HG02759 (cell line): Measurements from ENCODE around the gene DSG4.
"Not testable (repeated sequence)": the region's sequence is repeated elsewhere in the genome, so short reads cannot be mapped to it uniquely, and the experiment has no call there.

Source experiments
- ATAC-seq: cut with Tn5 transposase; IDR thresholded peaks from one replicate; pipeline ENCODE4 v1.9.1; 2021; ENCODE audit warnings: mild to moderate bottlenecking, moderate library complexity; ENCODE audit not compliant: unreplicated experiment

DSG4 gene, protein sequence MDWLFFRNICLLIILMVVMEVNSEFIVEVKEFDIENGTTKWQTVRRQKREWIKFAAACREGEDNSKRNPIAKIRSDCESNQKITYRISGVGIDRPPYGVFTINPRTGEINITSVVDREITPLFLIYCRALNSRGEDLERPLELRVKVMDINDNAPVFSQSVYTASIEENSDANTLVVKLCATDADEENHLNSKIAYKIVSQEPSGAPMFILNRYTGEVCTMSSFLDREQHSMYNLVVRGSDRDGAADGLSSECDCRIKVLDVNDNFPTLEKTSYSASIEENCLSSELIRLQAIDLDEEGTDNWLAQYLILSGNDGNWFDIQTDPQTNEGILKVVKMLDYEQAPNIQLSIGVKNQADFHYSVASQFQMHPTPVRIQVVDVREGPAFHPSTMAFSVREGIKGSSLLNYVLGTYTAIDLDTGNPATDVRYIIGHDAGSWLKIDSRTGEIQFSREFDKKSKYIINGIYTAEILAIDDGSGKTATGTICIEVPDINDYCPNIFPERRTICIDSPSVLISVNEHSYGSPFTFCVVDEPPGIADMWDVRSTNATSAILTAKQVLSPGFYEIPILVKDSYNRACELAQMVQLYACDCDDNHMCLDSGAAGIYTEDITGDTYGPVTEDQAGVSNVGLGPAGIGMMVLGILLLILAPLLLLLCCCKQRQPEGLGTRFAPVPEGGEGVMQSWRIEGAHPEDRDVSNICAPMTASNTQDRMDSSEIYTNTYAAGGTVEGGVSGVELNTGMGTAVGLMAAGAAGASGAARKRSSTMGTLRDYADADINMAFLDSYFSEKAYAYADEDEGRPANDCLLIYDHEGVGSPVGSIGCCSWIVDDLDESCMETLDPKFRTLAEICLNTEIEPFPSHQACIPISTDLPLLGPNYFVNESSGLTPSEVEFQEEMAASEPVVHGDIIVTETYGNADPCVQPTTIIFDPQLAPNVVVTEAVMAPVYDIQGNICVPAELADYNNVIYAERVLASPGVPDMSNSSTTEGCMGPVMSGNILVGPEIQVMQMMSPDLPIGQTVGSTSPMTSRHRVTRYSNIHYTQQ

GRCh38 chr18:31376477-31376876 is at the start of gene DSG4:
TSS of gene DSG4 (plus strand) at chr18:31376777. CDS start at chr18:31376912, 135 bp downstream.
- no peak for ATAC-seq

- no peak for ATAC-seq
Measured at GRCh38 chr18:31329787-31330438, 46.7 kb upstream of the DSG4 start.

DNA sequence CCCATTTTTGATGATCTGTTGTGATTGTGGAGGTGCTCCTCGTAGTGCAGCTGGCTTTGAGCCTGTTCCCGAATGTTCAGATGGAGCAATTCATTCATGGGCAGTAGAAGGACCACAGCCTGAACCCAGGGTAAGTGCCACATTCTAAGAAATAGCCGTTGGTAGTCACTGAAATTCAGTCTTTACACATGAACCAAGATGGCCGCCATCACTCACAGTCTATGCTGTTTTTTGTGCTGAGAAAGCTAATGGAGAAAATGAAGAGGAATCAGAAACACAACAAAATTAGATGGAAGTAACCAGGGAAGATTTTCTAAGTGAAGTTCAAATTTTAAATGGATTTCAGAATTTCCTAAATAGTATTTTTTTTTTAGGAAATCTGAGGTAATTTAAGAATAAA is 33.1 kb upstream of the DSG4 start:
- ATAC-seq, result no peak

DNA sequence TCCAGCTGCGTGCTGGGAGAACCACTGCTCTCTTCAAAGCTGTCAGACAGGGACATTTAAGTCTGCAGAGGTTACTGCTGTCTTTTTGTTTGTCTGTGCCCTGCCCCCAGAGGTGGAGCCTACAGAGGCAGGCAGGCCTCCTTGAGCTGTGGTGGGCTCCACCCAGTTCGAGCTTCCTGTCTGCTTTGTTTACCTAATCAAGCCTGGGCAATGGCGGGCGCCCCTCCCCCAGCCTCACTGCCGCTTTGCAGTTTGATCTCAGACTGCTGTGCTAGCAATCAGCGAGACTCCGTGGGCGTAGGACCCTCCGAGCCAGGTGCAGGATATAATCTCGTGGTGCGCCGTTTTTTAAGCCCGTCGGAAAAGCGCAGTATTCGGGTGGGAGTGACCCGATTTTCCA is 23.2 kb upstream of the DSG4 start:
- not testable (repeated sequence) for ATAC-seq

GRCh38 chr18:31354990-31355389 is 21.6 kb upstream of the DSG4 start:
- no peak for ATAC-seq

GRCh38 chr18:31356025-31356424 is 20.6 kb upstream of the DSG4 start:
- no peak for ATAC-seq

GRCh38 chr18:31364190-31364589 is 12.4 kb upstream of the DSG4 start:
- no peak for ATAC-seq

GRCh38 chr18:31369478-31369877 is 7.1 kb upstream of the DSG4 start:
- no peak for ATAC-seq

GRCh38 chr18:31371989-31372388 is 4.6 kb upstream of the DSG4 start:
- ATAC-seq, result no peak

- ATAC-seq, result no peak
Measured at GRCh38 chr18:31373641-31374040, 2.9 kb upstream of the DSG4 start.

DNA sequence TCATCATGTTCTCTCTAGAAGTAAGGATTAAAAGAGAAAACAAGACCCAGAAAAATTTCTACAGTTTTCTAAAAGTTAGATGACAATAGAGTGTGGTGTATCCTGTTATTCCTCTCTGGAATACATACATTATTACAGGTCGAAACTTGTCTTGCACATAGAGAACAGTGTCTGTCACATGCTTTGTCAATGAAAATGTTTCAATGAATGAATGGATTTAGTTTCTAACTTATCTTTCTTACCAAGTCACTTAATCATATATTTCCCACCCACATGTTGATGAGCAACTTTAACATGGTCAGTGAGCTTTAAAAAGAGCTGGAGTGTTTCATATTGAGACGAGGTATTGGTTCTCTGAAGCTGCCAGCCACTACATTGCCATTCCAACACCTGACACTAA is 4.3 kb downstream of the DSG4 start:
- ATAC-seq, result no peak

- ATAC-seq, result no peak
Measured at GRCh38 chr18:31382107-31382506, 5.5 kb downstream of the DSG4 start.

GRCh38 chr18:31386741-31387140 is 10.2 kb downstream of the DSG4 start:
- ATAC-seq, result no peak

GRCh38 chr18:31393286-31393685 is 16.7 kb downstream of the DSG4 start:
- no peak for ATAC-seq

DNA sequence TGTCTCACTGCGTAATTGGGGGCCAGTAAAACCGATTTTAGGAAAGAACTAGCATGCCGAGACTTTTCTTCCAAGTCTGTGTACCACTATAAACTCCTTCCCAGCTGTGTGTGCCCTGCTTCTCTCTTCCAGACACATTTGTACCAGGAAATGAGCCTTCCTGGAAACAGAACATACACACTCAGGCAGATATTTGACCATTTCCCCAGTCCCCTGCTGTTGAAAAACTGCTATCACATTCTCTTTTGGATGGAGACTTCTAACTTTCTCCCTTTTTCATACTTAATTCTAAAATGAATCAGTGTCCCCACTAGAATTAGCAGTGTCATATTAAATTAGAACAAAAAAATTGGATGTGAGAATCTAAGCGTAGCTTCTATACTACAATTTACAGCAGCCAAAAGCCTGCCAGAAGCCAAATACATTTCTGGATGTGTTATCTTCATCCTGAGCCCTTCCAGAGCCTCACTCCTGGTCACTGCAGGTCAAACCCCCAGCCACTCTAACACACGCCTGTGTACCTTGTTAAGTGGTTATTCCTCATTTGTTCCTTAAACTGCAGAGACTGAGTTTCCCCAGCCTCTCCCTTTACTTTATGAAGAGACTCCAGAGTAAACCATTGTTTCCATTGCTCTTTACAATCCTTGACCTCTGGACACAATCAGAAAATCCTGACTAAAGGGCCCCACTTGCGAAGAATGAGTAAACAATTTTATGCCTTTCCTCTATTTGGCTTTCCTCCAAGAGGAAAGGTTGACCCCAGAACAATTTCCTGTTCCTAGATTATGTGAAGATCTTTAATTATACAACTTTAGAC is 20.4 kb downstream of the DSG4 start:
- no peak for ATAC-seq

DNA sequence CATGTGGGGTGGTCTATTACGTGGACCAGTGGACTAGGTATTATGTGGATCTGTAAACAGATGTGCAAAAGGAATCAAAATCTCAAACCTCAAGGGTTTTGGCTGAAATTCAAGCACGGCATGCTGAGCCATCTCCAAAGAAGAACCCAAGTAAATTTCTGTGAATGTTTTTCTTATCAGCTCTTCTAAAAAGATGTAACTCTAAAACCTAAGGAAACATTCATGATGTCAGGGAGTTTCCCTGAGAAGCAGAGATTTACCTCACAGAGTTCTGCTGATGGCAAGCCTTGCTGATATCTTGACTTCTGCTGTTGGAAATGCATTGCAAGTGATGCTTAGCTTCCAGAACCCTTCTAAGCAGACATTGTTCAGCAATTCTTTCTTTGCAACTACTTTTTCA is 21.6 kb downstream of the DSG4 start:
- ATAC-seq, result no peak

DNA sequence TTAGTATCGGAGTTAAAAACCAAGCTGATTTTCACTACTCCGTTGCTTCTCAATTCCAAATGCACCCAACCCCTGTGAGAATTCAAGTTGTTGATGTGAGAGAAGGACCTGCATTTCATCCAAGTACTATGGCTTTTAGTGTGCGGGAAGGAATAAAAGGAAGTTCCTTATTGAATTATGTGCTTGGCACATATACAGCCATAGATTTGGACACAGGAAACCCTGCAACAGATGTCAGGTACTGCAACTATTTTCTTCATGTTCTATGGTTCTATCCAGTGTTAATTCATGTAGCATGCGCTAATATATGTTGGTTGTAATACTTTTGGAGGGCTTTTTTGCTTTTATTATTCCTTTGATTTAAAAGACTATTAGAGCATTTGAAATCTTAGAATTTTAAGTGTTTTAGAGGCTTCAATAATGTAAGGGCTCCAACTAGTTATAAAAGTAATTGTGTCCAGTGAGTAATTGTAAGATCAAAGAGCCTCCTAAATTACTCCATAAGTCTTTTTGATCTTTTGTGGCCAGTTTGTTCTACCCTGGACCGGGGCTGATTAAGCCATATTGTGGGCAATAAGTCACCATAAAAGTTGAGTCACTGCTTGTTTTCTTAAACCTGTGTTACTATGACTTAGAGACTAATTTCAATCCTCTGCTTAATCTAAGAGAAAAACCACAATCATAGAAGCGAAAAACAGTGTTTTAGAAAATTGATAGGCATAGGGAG is 22.9 kb downstream of the DSG4 start:
- ATAC-seq, result no peak

GRCh38 chr18:31401156-31402025 is 24.8 kb downstream of the DSG4 start:
- no peak for ATAC-seq

GRCh38 chr18:31402026-31402373 is 25.4 kb downstream of the DSG4 start:
- no peak for ATAC-seq
